ENCODE results near the gene TCF25. TPM values are rescaled to one million over a fixed set of nuclear protein-coding genes. Genes with fewer than 3 reads are reported as not detected.

TCF25 gene
- total RNA-seq, 1 experiment from 2014 or later, result 155 TPM

- POLR2A ChIA-PET, result no interaction called here
- DNase-seq (ENCODE audit: low spot score), result no peak
- CTCF ChIA-PET, result interaction anchor here (1.8 kb wide), 1 partner anchor 9 kb away, joined by 5 read pairs; no protein-coding TSS in a partner anchor
- Mint-ChIP-seq H3K9me3 (no peaks in the 10 kb centered on the region), H3K27me3 (ENCODE audit: low read depth) (no peaks in the 10 kb centered on the region), H3K36me3 (peaks cover 32% of the 10 kb centered on the region), H3K4me3 (no peak overlapping the region), H3K27ac (no peak overlapping the region), H3K4me1 (no peaks in the 10 kb centered on the region)
- TF ChIP-seq ZBTB21 (CRISPR knock-in tag; IDR thresholded peaks at IDR 0.05; ENCODE audit: borderline replicate concordance) (no peak), SP1 (CRISPR knock-in tag; conservative IDR thresholded peaks at IDR 0.05) (no peak), ATF2 (CRISPR knock-in tag; IDR thresholded peaks at IDR 0.05; ENCODE audit: borderline replicate concordance, low read depth) (no peak), STAT6 (CRISPR knock-in tag; conservative IDR thresholded peaks at IDR 0.05; ENCODE audit: low read depth) (no peak)
- no peak for ATAC-seq
These were observed 62.6 kb downstream of the TCF25 start for GRCh38 chr16:89936034-89936433.

GRCh38 chr16:89936508-89936907 is 63.1 kb downstream of the TCF25 start:
- Mint-ChIP-seq H3K27me3 (ENCODE audit: low read depth) (no peaks in the 10 kb centered on the region), H3K4me3 (no peak overlapping the region), H3K27ac (no peak overlapping the region), H3K4me1 (no peaks in the 10 kb centered on the region), H3K36me3 (peaks cover 27% of the 10 kb centered on the region), H3K9me3 (no peaks in the 10 kb centered on the region)
- TF ChIP-seq MLX (CRISPR knock-in tag; IDR thresholded peaks at IDR 0.05) (no peak), EMX1 (CRISPR knock-in tag; IDR thresholded peaks at IDR 0.05) (no peak), USF2 (CRISPR knock-in tag; IDR thresholded peaks at IDR 0.05) (no peak), TP53 (CRISPR knock-in tag; IDR thresholded peaks at IDR 0.05) (no peak), NR3C1 (CRISPR knock-in tag; conservative IDR thresholded peaks at IDR 0.05; ENCODE audit: low read depth) (no peak), CREM (CRISPR knock-in tag; IDR thresholded peaks at IDR 0.05) (no peak), SMAD3 (CRISPR knock-in tag; IDR thresholded peaks at IDR 0.05; ENCODE audit: borderline replicate concordance) (no peak), ATF6 (CRISPR knock-in tag; IDR thresholded peaks at IDR 0.05) (no peak), OVOL2 (CRISPR knock-in tag; IDR thresholded peaks at IDR 0.05; ENCODE audit: borderline replicate concordance) (no peak)
- DNase-seq (ENCODE audit: low spot score) (no peak), ATAC-seq (0 out of 2 replicates have a peak, but pooled peaks have one; percentile 19)
- ChIA-PET CTCF (interaction anchor here (0.5 to 1.8 kb wide), 2 partner anchors 9 to 85 kb away, joined by 4 to 5 read pairs; no protein-coding TSS in a partner anchor), POLR2A (no interaction called here)

GRCh38 chr16:89936981-89937380 is 63.6 kb downstream of the TCF25 start:
- Mint-ChIP-seq H3K4me3 (no peak overlapping the region), H3K9me3 (no peaks in the 10 kb centered on the region), H3K36me3 (peaks cover 26% of the 10 kb centered on the region), H3K4me1 (no peaks in the 10 kb centered on the region), H3K27me3 (ENCODE audit: low read depth) (no peaks in the 10 kb centered on the region), H3K27ac (no peak overlapping the region)
- POLR2A ChIA-PET, result no interaction called here
- ATAC-seq, result no peak
- CTCF ChIA-PET, result interaction anchor here (0.5 to 1.8 kb wide), 3 partner anchors 8 to 85 kb away, joined by 3 to 5 read pairs (median 4); partner anchors contain the start of gene TUBB3
- no peak for DNase-seq (ENCODE audit: low spot score)
- no peak for TF ChIP-seq ZNF317 (CRISPR knock-in tag; IDR thresholded peaks at IDR 0.05; ENCODE audit: borderline replicate concordance, low read depth)
- no peak for TF ChIP-seq ZNF532 (CRISPR knock-in tag; IDR thresholded peaks at IDR 0.05; ENCODE audit: borderline replicate concordance)
- no peak for TF ChIP-seq ZNF121 (CRISPR knock-in tag; IDR thresholded peaks at IDR 0.05)
- no peak for TF ChIP-seq TCF7 (CRISPR knock-in tag; IDR thresholded peaks at IDR 0.05; ENCODE audit: low read depth)
- TF ChIP-seq ZBTB43 (CRISPR knock-in tag; IDR thresholded peaks at IDR 0.05), result no peak
- TF ChIP-seq ZNF423 (CRISPR knock-in tag; IDR thresholded peaks at IDR 0.05), result no peak
